GM23338 (cell line): ENCODE results near the gene CAMSAP3. TPM values are rescaled to one million over a fixed set of nuclear protein-coding genes. Genes with fewer than 3 reads are reported as not detected.

ENCODE experiments used
- ATAC-seq: fragments of 200-7000 bp; cut with Tn5 transposase; 3 replicates; pipeline ENCODE4 v1.9.1; 2020
- DNase-seq: peaks from one replicate; pipeline ENCODE4 v3.0.0-alpha.2; 2015; ENCODE audit warnings: low spot score
- H2AFZ ChIP-seq: fragments of 200-600 bp; sonication (generic); 2 replicates; pipeline ENCODE4 v1.8.0; 2016; ENCODE audit warnings: antibody characterized with exemption, mild to moderate bottlenecking, moderate library complexity
- H3F3A ChIP-seq: fragments of 200-600 bp; sonication (generic); replicated peaks from 2 replicates; pipeline ENCODE4 v1.8.0; 2017; ENCODE audit warnings: antibody characterized with exemption, mixed run types, low read depth
- H3K27ac ChIP-seq: fragments of 200-600 bp; sonication (generic); 2 replicates; pipeline ENCODE4 v1.6.1; 2016; ENCODE audit warnings: low read depth
- H3K27me3 ChIP-seq: fragments of 200-600 bp; sonication (generic); 2 replicates; pipeline ENCODE4 v1.8.0; 2016; ENCODE audit warnings: mild to moderate bottlenecking, mixed run types, moderate library complexity; ENCODE audit not compliant: insufficient read depth
- H3K36me3 ChIP-seq: fragments of 200-600 bp; sonication (generic); 2 replicates; pipeline ENCODE4 v1.8.0; 2016; ENCODE audit warnings: mild to moderate bottlenecking; ENCODE audit not compliant: insufficient read depth
- H3K4me1 ChIP-seq: fragments of 200-600 bp; sonication (generic); 2 replicates; pipeline ENCODE4 v1.8.0; 2016; ENCODE audit warnings: mild to moderate bottlenecking, moderate library complexity; ENCODE audit not compliant: insufficient read depth
- H3K4me2 ChIP-seq: fragments of 200-600 bp; sonication (generic); 2 replicates; pipeline ENCODE4 v1.7.1; 2017; ENCODE audit warnings: mixed run types
- H3K4me3 ChIP-seq: fragments of 200-600 bp; sonication (generic); 2 replicates; pipeline ENCODE4 v1.6.1; 2016; ENCODE audit warnings: mixed run types
- H3K79me2 ChIP-seq: fragments of 200-600 bp; sonication (generic); replicated peaks from 2 replicates; pipeline ENCODE4 v1.8.0; 2017; ENCODE audit warnings: mild to moderate bottlenecking; ENCODE audit not compliant: insufficient read depth
- H3K9me2 ChIP-seq: fragments of 200-600 bp; sonication (generic); 2 replicates; pipeline ENCODE4 v1.8.0; 2017; ENCODE audit not compliant: insufficient read depth
- H4K20me1 ChIP-seq: fragments of 200-600 bp; sonication (generic); replicated peaks from 2 replicates; pipeline ENCODE4 v1.8.0; 2017; ENCODE audit warnings: mild to moderate bottlenecking; ENCODE audit not compliant: insufficient read depth
- H3K27ac Mint-ChIP-seq: 2 replicates; pipeline ENCODE4 v1.8.0; 2020; ENCODE audit warnings: inconsistent platforms, mild to moderate bottlenecking, moderate library complexity, mixed read lengths
- H3K27me3 Mint-ChIP-seq: 3 replicates; pipeline ENCODE4 v1.8.0; 2022; ENCODE audit warnings: low read depth, mild to moderate bottlenecking, moderate library complexity, mixed read lengths, inconsistent platforms; ENCODE audit not compliant: insufficient read depth, poor library complexity
- H3K36me3 Mint-ChIP-seq: 3 replicates; pipeline ENCODE4 v1.8.0; 2021; ENCODE audit warnings: low read depth, mild to moderate bottlenecking, inconsistent platforms, moderate library complexity, mixed read lengths
- H3K4me1 Mint-ChIP-seq: 3 replicates; pipeline ENCODE4 v1.8.0; 2020; ENCODE audit warnings: mild to moderate bottlenecking, inconsistent platforms, mixed read lengths
- H3K4me3 Mint-ChIP-seq: 3 replicates; pipeline ENCODE4 v1.8.0; 2021; ENCODE audit warnings: moderate library complexity, mild to moderate bottlenecking, inconsistent platforms, mixed read lengths
- H3K9me3 Mint-ChIP-seq: 3 replicates; pipeline ENCODE4 v1.8.0; 2020; ENCODE audit warnings: moderate library complexity, mild to moderate bottlenecking, inconsistent platforms, mixed read lengths
- CREB1 ChIP-seq: fragments of 250-450 bp; sonication (Bioruptor Pico); IDR thresholded peaks from 2 replicates; pipeline ENCODE4 v1.5.0; 2020; ENCODE audit warnings: low read depth, mild to moderate bottlenecking, moderate library complexity
- EZH2 ChIP-seq: fragments of 200-600 bp; sonication (generic); IDR thresholded peaks from one replicate; pipeline ENCODE4 v1.8.0; 2017; ENCODE audit warnings: antibody characterized with exemption, mild to moderate bottlenecking, low read depth; ENCODE audit not compliant: unreplicated experiment
- EZH2phosphoT487 ChIP-seq: fragments of 200-600 bp; sonication (generic); IDR thresholded peaks from one replicate; pipeline ENCODE4 v1.8.1; 2018; ENCODE audit warnings: antibody characterized with exemption; ENCODE audit not compliant: unreplicated experiment
- JUNB ChIP-seq: IDR thresholded peaks from one replicate; pipeline ENCODE4 v1.6.1; 2016; ENCODE audit warnings: antibody characterized with exemption; ENCODE audit not compliant: unreplicated experiment
- NANOG ChIP-seq: IDR thresholded peaks from 2 replicates; pipeline ENCODE4 v1.6.1; 2016; ENCODE audit warnings: antibody characterized with exemption, borderline replicate concordance
- POLR2AphosphoS5 ChIP-seq: IDR thresholded peaks from 2 replicates; pipeline ENCODE4 v1.6.1; 2016; ENCODE audit warnings: antibody characterized with exemption, low read depth
- REST ChIP-seq: IDR thresholded peaks from one replicate; pipeline ENCODE4 v1.6.1; 2018; ENCODE audit warnings: antibody characterized with exemption; ENCODE audit not compliant: unreplicated experiment
- STAT1 ChIP-seq: IDR thresholded peaks from one replicate; pipeline ENCODE4 v1.6.1; 2016; ENCODE audit warnings: antibody characterized with exemption; ENCODE audit not compliant: unreplicated experiment
- ZNF114 ChIP-seq: fragments of 250-450 bp; sonication (Bioruptor Pico); IDR thresholded peaks from 2 replicates; pipeline ENCODE4 v1.5.0; 2020; ENCODE audit warnings: mild to moderate bottlenecking, moderate library complexity
- ZNF331 ChIP-seq: fragments of 250-450 bp; sonication (Bioruptor Pico); IDR thresholded peaks from 2 replicates; pipeline ENCODE4 v1.5.0; 2020; ENCODE audit warnings: low read depth, mild to moderate bottlenecking, moderate library complexity
- polyA plus RNA-seq: library from polyadenylated mRNA; unstranded; fragments of >200 nt; fragmentation: Nextera tagmentation; extraction: Ambion mirVana; gene quantifications from 2 replicates; pipeline ENCODE4 v1.2.1, GENCODE V29; 2016
- total RNA-seq: library from RNA; depleted of rRNA; stranded (reverse); fragments of >200 nt; shearing (Covaris generic); gene quantifications from 2 replicates; pipeline ENCODE4 v1.2.3, GENCODE V29; 2014
- TF ChIP-seq, protein P1 (sequence below), 2 experiments: fragments of 200-600 bp in 1 of 2; sonication (generic) in 1 of 2; conservative IDR thresholded peaks; 2 replicates each; pipeline versions ENCODE4 v1.5.1 to v1.6.1; 2016 to 2017; ENCODE audit warnings: antibody characterized with exemption in 2 of 2, low read depth in 2 of 2, mild to moderate bottlenecking in 2 of 2, moderate library complexity in 1 of 2

The CAMSAP3 gene
- total and polyA plus RNA-seq, 2 experiments from 2014 or later, result 6.4 to 32.2 TPM

- Mint-ChIP-seq H3K4me1 (peaks cover 7% of the 10 kb centered on the region; the same call in 1 of the 3 replicates), H3K27ac (no peak overlapping the region), H3K27me3 (peaks cover 29% of the 10 kb centered on the region), H3K36me3 (no peaks in the 10 kb centered on the region), H3K4me3 (peak overlapping the region; percentile 46; the same call in 1 of the 3 replicates), H3K9me3 (no peaks in the 10 kb centered on the region)
- Histone ChIP-seq H3F3A (no peaks in the 10 kb centered on the region), H3K9me2 (no peaks in the 10 kb centered on the region), H3K79me2 (no peaks in the 10 kb centered on the region), H3K27me3 (peaks cover 27% of the 10 kb centered on the region), H2AFZ (0 out of 2 replicates have a peak overlapping the region, but pooled peaks have one; percentile 11), H3K4me2 (peak overlapping the region; percentile 28; the same call in 1 of the 2 replicates), H3K4me1 (no peaks in the 10 kb centered on the region), H4K20me1 (no peaks in the 10 kb centered on the region; the same call in 1 of the 2 replicates), H3K27ac (no peak overlapping the region), H3K36me3 (no peaks in the 10 kb centered on the region), H3K4me3 (peak overlapping the region; percentile 8; the same call in 1 of the 2 replicates)
- ATAC-seq (peak; percentile 91), DNase-seq (peak; percentile 88)
- no peak for TF ChIP-seq POLR2AphosphoS5
- TF ChIP-seq CREB1 (CRISPR knock-in tag), result peak; percentile 55; the same call in 1 of the 2 replicates
- TF ChIP-seq, protein P1, sequence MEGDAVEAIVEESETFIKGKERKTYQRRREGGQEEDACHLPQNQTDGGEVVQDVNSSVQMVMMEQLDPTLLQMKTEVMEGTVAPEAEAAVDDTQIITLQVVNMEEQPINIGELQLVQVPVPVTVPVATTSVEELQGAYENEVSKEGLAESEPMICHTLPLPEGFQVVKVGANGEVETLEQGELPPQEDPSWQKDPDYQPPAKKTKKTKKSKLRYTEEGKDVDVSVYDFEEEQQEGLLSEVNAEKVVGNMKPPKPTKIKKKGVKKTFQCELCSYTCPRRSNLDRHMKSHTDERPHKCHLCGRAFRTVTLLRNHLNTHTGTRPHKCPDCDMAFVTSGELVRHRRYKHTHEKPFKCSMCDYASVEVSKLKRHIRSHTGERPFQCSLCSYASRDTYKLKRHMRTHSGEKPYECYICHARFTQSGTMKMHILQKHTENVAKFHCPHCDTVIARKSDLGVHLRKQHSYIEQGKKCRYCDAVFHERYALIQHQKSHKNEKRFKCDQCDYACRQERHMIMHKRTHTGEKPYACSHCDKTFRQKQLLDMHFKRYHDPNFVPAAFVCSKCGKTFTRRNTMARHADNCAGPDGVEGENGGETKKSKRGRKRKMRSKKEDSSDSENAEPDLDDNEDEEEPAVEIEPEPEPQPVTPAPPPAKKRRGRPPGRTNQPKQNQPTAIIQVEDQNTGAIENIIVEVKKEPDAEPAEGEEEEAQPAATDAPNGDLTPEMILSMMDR (conservative IDR thresholded peaks at IDR 0.05; ENCODE audit: low read depth in 2 of 2), result peak; percentile 85 to 99
- TF ChIP-seq EZH2phosphoT487, result no peak
Measured at GRCh38 chr19:7652061-7652641, 56.5 kb downstream of the CAMSAP3 start.

GRCh38 chr19:7654401-7654800, 58.7 kb downstream of the CAMSAP3 start:
- no peaks in the 10 kb centered on the region for H3F3A ChIP-seq
- no peaks in the 10 kb centered on the region for H3K4me1 ChIP-seq
- H3K9me3 Mint-ChIP-seq, result no peaks in the 10 kb centered on the region
- H3K4me3 ChIP-seq, result no peak overlapping the region
- H3K27me3 Mint-ChIP-seq, result peaks cover 29% of the 10 kb centered on the region
- no peaks in the 10 kb centered on the region for H4K20me1 ChIP-seq
- no peak overlapping the region for H3K27ac ChIP-seq
- H3K36me3 ChIP-seq, result no peaks in the 10 kb centered on the region
- H3K4me2 ChIP-seq, result no peak overlapping the region
- TF ChIP-seq JUNB, result no peak
- no peak for TF ChIP-seq EZH2
- TF ChIP-seq POLR2AphosphoS5, result no peak
- no peak for TF ChIP-seq NANOG
- no peak for TF ChIP-seq STAT1
- H3K27ac Mint-ChIP-seq, result no peak overlapping the region
- H3K27me3 ChIP-seq, result peaks cover 27% of the 10 kb centered on the region
- H3K79me2 ChIP-seq, result no peaks in the 10 kb centered on the region
- DNase-seq, result no peak
- H3K9me2 ChIP-seq, result no peaks in the 10 kb centered on the region
- no peaks in the 10 kb centered on the region for H3K36me3 Mint-ChIP-seq
- no peak overlapping the region for H2AFZ ChIP-seq
- no peak for ATAC-seq
- peaks cover 7% of the 10 kb centered on the region; the same call in 1 of the 3 replicates for H3K4me1 Mint-ChIP-seq
- H3K4me3 Mint-ChIP-seq, result no peak overlapping the region

DNA sequence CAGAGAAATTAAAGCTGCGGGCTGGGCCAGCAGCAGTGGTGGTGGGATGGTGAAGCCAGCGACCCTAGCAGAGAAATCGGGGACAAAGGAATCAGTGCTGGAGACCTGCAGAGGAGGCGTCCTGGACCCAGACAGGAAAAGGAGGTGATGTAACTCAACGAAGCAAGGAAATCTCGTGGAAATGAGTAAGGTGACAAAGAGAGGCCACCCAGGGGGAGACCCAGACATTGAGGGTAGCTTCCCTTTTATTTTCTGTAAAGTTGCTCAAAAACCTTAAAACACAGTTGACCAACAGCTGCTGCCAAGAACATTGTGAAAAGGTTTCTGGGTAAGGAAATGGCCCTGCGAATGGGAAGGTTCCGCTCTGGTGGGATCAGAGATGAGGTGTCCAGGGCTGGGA, 59.9 kb downstream of the CAMSAP3 start:
- Histone ChIP-seq H3F3A (no peaks in the 10 kb centered on the region), H2AFZ (no peak overlapping the region), H3K9me2 (no peaks in the 10 kb centered on the region), H4K20me1 (no peaks in the 10 kb centered on the region), H3K79me2 (no peaks in the 10 kb centered on the region), H3K27ac (no peak overlapping the region), H3K4me2 (no peak overlapping the region), H3K27me3 (peaks cover 27% of the 10 kb centered on the region), H3K4me1 (no peaks in the 10 kb centered on the region), H3K36me3 (no peaks in the 10 kb centered on the region), H3K4me3 (no peak overlapping the region)
- Mint-ChIP-seq H3K4me3 (no peak overlapping the region), H3K9me3 (no peaks in the 10 kb centered on the region), H3K36me3 (no peaks in the 10 kb centered on the region), H3K4me1 (peaks cover 7% of the 10 kb centered on the region; the same call in 1 of the 3 replicates), H3K27me3 (peaks cover 29% of the 10 kb centered on the region), H3K27ac (no peak overlapping the region)
- ATAC-seq (no peak), DNase-seq (no peak)
- TF ChIP-seq REST (no peak), STAT1 (no peak), ZNF114 (CRISPR knock-in tag) (no peak), ZNF331 (no peak)
